HG03025 (cell line): ENCODE data around the gene CPLX3.

ENCODE experiments used
- ATAC-seq: cut with Tn5 transposase; IDR thresholded peaks from one replicate; pipeline ENCODE4 v1.9.1; 2021; ENCODE audit warnings: mild to moderate bottlenecking, moderate library complexity; ENCODE audit not compliant: unreplicated experiment, low FRiP score

CPLX3 gene

GRCh38 chr15:74842581-74843444 lies 16.4 kb downstream of the CPLX3 start, which contains the start of gene ULK3:
TSS of gene ULK3 (minus strand) at chr15:74843156. CDS start at chr15:74843105, 51 bp downstream.
- ATAC-seq, result peak; percentile 71

- ATAC-seq, result peak; percentile 3
Measured at GRCh38 chr15:74843445-74843828, 17.0 kb downstream of the CPLX3 start.

- no peak for ATAC-seq
Measured at GRCh38 chr15:74843891-74844299, 17.5 kb downstream of the CPLX3 start.

- no peak for ATAC-seq
Measured at GRCh38 chr15:74844319-74845207, 18.1 kb downstream of the CPLX3 start.

GRCh38 chr15:74845208-74845568 lies 18.8 kb downstream of the CPLX3 start:
- no peak for ATAC-seq

- no peak for ATAC-seq
Measured at GRCh38 chr15:74845581-74845980, 19.2 kb downstream of the CPLX3 start.

GRCh38 chr15:74847432-74847831 lies 21.0 kb downstream of the CPLX3 start:
- no peak for ATAC-seq

GRCh38 chr15:74850393-74850792 lies 24.0 kb downstream of the CPLX3 start:
- ATAC-seq, result no peak

- no peak for ATAC-seq
Measured at GRCh38 chr15:74851960-74852359, 25.5 kb downstream of the CPLX3 start.

- ATAC-seq, result no peak
Measured at GRCh38 chr15:74854453-74855022, 28.1 kb downstream of the CPLX3 start.

GRCh38 chr15:74855857-74856256 lies 29.4 kb downstream of the CPLX3 start:
- no peak for ATAC-seq

GRCh38 chr15:74856537-74856936 lies 30.1 kb downstream of the CPLX3 start:
- no peak for ATAC-seq

GRCh38 chr15:74857082-74857655 lies 30.7 kb downstream of the CPLX3 start:
- ATAC-seq, result peak; percentile 49

GRCh38 chr15:74857671-74858368 lies 31.4 kb downstream of the CPLX3 start:
- no peak for ATAC-seq

GRCh38 chr15:74858369-74858740 lies 31.9 kb downstream of the CPLX3 start:
- ATAC-seq, result no peak

- ATAC-seq, result no peak
Measured at GRCh38 chr15:74863239-74864056, 37.0 kb downstream of the CPLX3 start.

GRCh38 chr15:74864296-74864695 lies 37.9 kb downstream of the CPLX3 start:
- ATAC-seq, result no peak

- ATAC-seq, result no peak
Measured at GRCh38 chr15:74865316-74865715, 38.9 kb downstream of the CPLX3 start.

- ATAC-seq, result no peak
Measured at GRCh38 chr15:74866090-74866489, 39.7 kb downstream of the CPLX3 start.
